Endothelial cell of umbilical vein (primary cell): ENCODE measurements around the gene UMPS. TPM values are rescaled to one million over a fixed set of nuclear protein-coding genes. Genes with fewer than 3 reads are reported as not detected.

Source experiments
- BruUV-seq: library from RNA; stranded (reverse); fragments of 400-500 nt; replicated peaks from 2 replicates; lab custom pipeline; 2021; lab: Mats Ljungman, UMichigan
- CTCF ChIA-PET: fragments of 300-600, 350-600 bp; sonication (Branson Sonifier 250); formaldehyde crosslinking; loops from one replicate; lab custom pipeline; 2021; ENCODE audit warnings: antibody characterized with exemption, inconsistent platforms; lab: Charles Lee
- POLR2A ChIA-PET: fragments of 300-600, 350-600 bp; sonication (Branson Sonifier 250); formaldehyde crosslinking; loops from one replicate; lab custom pipeline; 2021; ENCODE audit warnings: antibody characterized with exemption, inconsistent platforms; lab: Charles Lee
- DNase-seq: peaks from one replicate; pipeline ENCODE4 v3.0.0-alpha.2; 2011; ENCODE audit warnings: low read depth, low spot score
- FAIRE-seq: peaks from 2 replicates; lab custom pipeline; 2011; peaks lifted over from hg19 to GRCh38; lab: Jason Lieb, UNC
- H2AFZ ChIP-seq: 2 replicates; pipeline ENCODE4 v1.6.0; 2012; ENCODE audit warnings: low read depth, low read length, control low read depth, inconsistent platforms
- H3K27ac ChIP-seq: 2 replicates; pipeline ENCODE4 v1.5.1; 2011; ENCODE audit warnings: low read depth, mild to moderate bottlenecking, control low read depth, low read length, moderate library complexity; ENCODE audit not compliant: insufficient read depth
- H3K27me3 ChIP-seq, 2 experiments: 2 replicates each; pipeline versions ENCODE4 v1.6.0 to v1.6.1; 2011; ENCODE audit warnings: low read length in 2 of 2, mixed read lengths in 1 of 2; ENCODE audit not compliant: control insufficient read depth in 2 of 2, insufficient read depth in 2 of 2
- H3K36me3 ChIP-seq, 2 experiments: 2 replicates in 1 of 2; 3 replicates in 1 of 2; pipeline ENCODE4 v1.5.1; 2011; ENCODE audit warnings: low read length in 2 of 2, mild to moderate bottlenecking in 1 of 2, moderate library complexity in 1 of 2; ENCODE audit not compliant: control insufficient read depth in 2 of 2, insufficient read depth in 2 of 2; ENCODE audit errors: extremely low read depth in 1 of 2
- H3K4me1 ChIP-seq: 3 replicates; pipeline ENCODE4 v1.5.1; 2011; ENCODE audit warnings: mild to moderate bottlenecking, low read length; ENCODE audit not compliant: control insufficient read depth, insufficient read depth; ENCODE audit errors: extremely low read depth
- H3K4me2 ChIP-seq: 2 replicates; pipeline ENCODE4 v1.6.1; 2011; ENCODE audit warnings: low read length, control low read depth, mixed read lengths; ENCODE audit not compliant: insufficient read depth
- H3K4me3 ChIP-seq, 3 experiments: fragments of 200-600 bp in 1 of 3; sonication (generic), shearing (Covaris generic) in 1 of 3; replicated peaks in 1 of 3; 2 replicates each; pipeline ENCODE4 v1.5.1; 2011 to 2016; ENCODE audit warnings: control low read depth in 3 of 3, low read length in 3 of 3, mild to moderate bottlenecking in 2 of 3, inconsistent platforms in 1 of 3, low read depth in 1 of 3, moderate library complexity in 1 of 3; ENCODE audit not compliant: insufficient read depth in 1 of 3
- H3K79me2 ChIP-seq: 2 replicates; pipeline ENCODE4 v1.6.0; 2012; ENCODE audit warnings: low read length, inconsistent platforms; ENCODE audit not compliant: control insufficient read depth, insufficient read depth
- H3K9ac ChIP-seq: replicated peaks from 2 replicates; pipeline ENCODE3; 2011; ENCODE audit warnings: low read length, control low read depth; ENCODE audit not compliant: insufficient read depth; ENCODE audit errors: extremely low read depth
- H3K9me1 ChIP-seq: replicated peaks from 3 replicates; pipeline ENCODE4 v1.6.0; 2011; ENCODE audit warnings: mild to moderate bottlenecking, low read length; ENCODE audit not compliant: control insufficient read depth, insufficient read depth; ENCODE audit errors: extremely low read depth
- H3K9me3 ChIP-seq: replicated peaks from 2 replicates; pipeline ENCODE4 v1.5.1; 2012; ENCODE audit warnings: low read length, inconsistent platforms; ENCODE audit not compliant: control insufficient read depth, insufficient read depth
- H4K20me1 ChIP-seq: replicated peaks from 2 replicates; pipeline ENCODE3; 2011; ENCODE audit warnings: mild to moderate bottlenecking, low read length; ENCODE audit not compliant: control insufficient read depth, insufficient read depth; ENCODE audit errors: extremely low read depth
- EZH2 ChIP-seq: IDR thresholded peaks from 2 replicates; pipeline ENCODE4 v1.6.1; 2012; ENCODE audit warnings: borderline replicate concordance, low read depth, mild to moderate bottlenecking, moderate library complexity, low read length, inconsistent platforms; ENCODE audit not compliant: severe bottlenecking
- POLR2AphosphoS5 ChIP-seq: IDR thresholded peaks from 2 replicates; pipeline ENCODE4 v1.6.1; 2012; ENCODE audit warnings: low read depth, mild to moderate bottlenecking, control low read depth, low read length, moderate library complexity; ENCODE audit not compliant: insufficient read depth
- dilution Hi-C: fragments of 300-500 bp; cut with MboI; formaldehyde crosslinking; loops from one replicate; pipeline ENCODE4 v1.15.0; 2019; ENCODE audit warnings: low sequenced_read_pairs; ENCODE audit not compliant: extremely low pct_ligation_motif_present
- intact Hi-C: fragments of 100-400 bp; cut with micrococcal nuclease; formaldehyde crosslinking; loops from one replicate; pipeline ENCODE4 v1.10.0; 2022
- polyA plus RNA-seq, 4 experiments: library from polyadenylated mRNA; depleted of rRNA in 3 of 4; stranded (reverse) in 3 of 4; unstranded in 1 of 4; fragments of >200 nt; gene quantifications; 2 replicates each; pipeline versions ENCODE4 v1.2.1 to v1.2.3, GENCODE V29; 2011 to 2012; ENCODE audit warnings: missing spikeins in 1 of 4
- total RNA-seq: library from RNA; stranded (reverse); gene quantifications from 2 replicates; pipeline ENCODE4 v1.2.3, GENCODE V29; 2021
- TF ChIP-seq, protein P1 (sequence below), 2 donors: IDR thresholded peaks; 1 replicate in 1 of 2; 2 replicates in 1 of 2; pipeline ENCODE4 v1.5.1; 2011; ENCODE audit warnings: low read length in 2 of 2, mild to moderate bottlenecking in 2 of 2, moderate library complexity in 2 of 2, control low read depth in 1 of 2, inconsistent platforms in 1 of 2, low read depth in 1 of 2; ENCODE audit not compliant: insufficient read depth in 1 of 2; ENCODE audit errors: extremely low read depth in 1 of 2

The UMPS gene
- total and polyA plus RNA-seq, 2 donors (not counting 3 experiments of a cell fraction or from before 2014, with no cell fraction given) = 38.6 to 50.2 TPM

GRCh38 chr3:124699686-124700396 is 30.4 kb upstream of the UMPS start:
- H2AFZ ChIP-seq = no peak overlapping the region
- H3K79me2 ChIP-seq = no peaks in the 10 kb centered on the region
- H3K4me3 ChIP-seq = no peak overlapping the region
- BruUV-seq = no TSS peak
- CTCF ChIA-PET = interaction anchor here (2.1 kb wide), 1 partner anchor 11 kb away, joined by 11 read pairs; no protein-coding TSS in a partner anchor
- H3K9me1 ChIP-seq = no peaks in the 10 kb centered on the region
- H3K9me3 ChIP-seq = no peaks in the 10 kb centered on the region
- no peaks in the 10 kb centered on the region for H3K36me3 ChIP-seq
- H3K27me3 ChIP-seq = peaks cover 1 to 2% of the 10 kb centered on the region in 2 experiments
- TF ChIP-seq EZH2 = no peak
- TF ChIP-seq, protein P1, sequence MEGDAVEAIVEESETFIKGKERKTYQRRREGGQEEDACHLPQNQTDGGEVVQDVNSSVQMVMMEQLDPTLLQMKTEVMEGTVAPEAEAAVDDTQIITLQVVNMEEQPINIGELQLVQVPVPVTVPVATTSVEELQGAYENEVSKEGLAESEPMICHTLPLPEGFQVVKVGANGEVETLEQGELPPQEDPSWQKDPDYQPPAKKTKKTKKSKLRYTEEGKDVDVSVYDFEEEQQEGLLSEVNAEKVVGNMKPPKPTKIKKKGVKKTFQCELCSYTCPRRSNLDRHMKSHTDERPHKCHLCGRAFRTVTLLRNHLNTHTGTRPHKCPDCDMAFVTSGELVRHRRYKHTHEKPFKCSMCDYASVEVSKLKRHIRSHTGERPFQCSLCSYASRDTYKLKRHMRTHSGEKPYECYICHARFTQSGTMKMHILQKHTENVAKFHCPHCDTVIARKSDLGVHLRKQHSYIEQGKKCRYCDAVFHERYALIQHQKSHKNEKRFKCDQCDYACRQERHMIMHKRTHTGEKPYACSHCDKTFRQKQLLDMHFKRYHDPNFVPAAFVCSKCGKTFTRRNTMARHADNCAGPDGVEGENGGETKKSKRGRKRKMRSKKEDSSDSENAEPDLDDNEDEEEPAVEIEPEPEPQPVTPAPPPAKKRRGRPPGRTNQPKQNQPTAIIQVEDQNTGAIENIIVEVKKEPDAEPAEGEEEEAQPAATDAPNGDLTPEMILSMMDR (IDR thresholded peaks at IDR 0.05; ENCODE audit: extremely low read depth in 1 of 2, insufficient read depth in 1 of 2, low read depth in 1 of 2, low read length in 2 of 2) = no peak
- no peak for TF ChIP-seq POLR2AphosphoS5
- intact Hi-C loops (no loop called here), dilution Hi-C loops (no loop called here)
- no peaks in the 10 kb centered on the region for H4K20me1 ChIP-seq
- no peak for FAIRE-seq
- no peaks in the 10 kb centered on the region for H3K4me1 ChIP-seq
- H3K27ac ChIP-seq = no peak overlapping the region
- POLR2A ChIA-PET = no interaction called here
- H3K4me2 ChIP-seq = no peak overlapping the region
- no peak overlapping the region for H3K9ac ChIP-seq
- no peak for DNase-seq
